Thoracic aorta (tissue), 2 donors: ENCODE results near the gene DACT2. TPM values are rescaled to one million over a fixed set of nuclear protein-coding genes. Genes with fewer than 3 reads are reported as not detected.

ENCODE experiments used
- ATAC-seq: fragments of 150-250 bp; one replicate; pipeline ENCODE4 v1.8.0; 2017; ENCODE audit warnings: low read depth; ENCODE audit not compliant: insufficient number of reproducible peaks, low FRiP score
- DNase-seq: peaks from one replicate; pipeline ENCODE4 v3.0.0-alpha.2; 2020; ENCODE audit warnings: low spot score
- H3K27ac ChIP-seq, 2 donors: fragments of 200-600 bp; sonication (generic); 1 replicate in 1 of 2; 2 replicates in 1 of 2; pipeline ENCODE4 v1.5.1; 2016; ENCODE audit warnings: mild to moderate bottlenecking in 2 of 2, moderate library complexity in 2 of 2
- H3K27me3 ChIP-seq: fragments of 200-600 bp; sonication (generic); replicated peaks from 2 replicates; pipeline ENCODE4 v1.6.0; 2016; ENCODE audit warnings: mild to moderate bottlenecking; ENCODE audit not compliant: insufficient read depth
- H3K36me3 ChIP-seq: fragments of 200-600 bp; sonication (generic); one replicate; pipeline ENCODE4 v1.5.1; 2016
- H3K4me1 ChIP-seq, 2 donors: fragments of 200-600 bp; sonication (generic); 1 replicate in 1 of 2; 2 replicates in 1 of 2; pipeline versions ENCODE4 v1.5.1 to v1.6.0; 2016; ENCODE audit warnings: low read depth in 2 of 2, mild to moderate bottlenecking in 1 of 2; ENCODE audit not compliant: control insufficient read depth in 1 of 2
- H3K4me3 ChIP-seq: fragments of 200-600 bp; sonication (generic); 2 replicates; pipeline ENCODE4 v1.5.1; 2016; ENCODE audit warnings: mild to moderate bottlenecking
- H3K9me3 ChIP-seq: fragments of 200-600 bp; sonication (generic); 2 replicates; pipeline ENCODE4 v1.5.1; 2016
- total RNA-seq, 2 donors: library from RNA; depleted of rRNA; stranded (reverse); fragments of >200 nt; gene quantifications; one replicate each; pipeline versions ENCODE4 v1.1.0 to v1.2.3, GENCODE V29; 2016
- TF ChIP-seq, protein P1 (sequence below): fragments of 200-600 bp; sonication (generic); IDR thresholded peaks from one replicate; pipeline ENCODE4 v1.5.1; 2019; ENCODE audit warnings: antibody characterized with exemption

DACT2 gene
- total RNA-seq, 2 donors from 2014 or later, result 0.28 to 0.41 TPM

DNA sequence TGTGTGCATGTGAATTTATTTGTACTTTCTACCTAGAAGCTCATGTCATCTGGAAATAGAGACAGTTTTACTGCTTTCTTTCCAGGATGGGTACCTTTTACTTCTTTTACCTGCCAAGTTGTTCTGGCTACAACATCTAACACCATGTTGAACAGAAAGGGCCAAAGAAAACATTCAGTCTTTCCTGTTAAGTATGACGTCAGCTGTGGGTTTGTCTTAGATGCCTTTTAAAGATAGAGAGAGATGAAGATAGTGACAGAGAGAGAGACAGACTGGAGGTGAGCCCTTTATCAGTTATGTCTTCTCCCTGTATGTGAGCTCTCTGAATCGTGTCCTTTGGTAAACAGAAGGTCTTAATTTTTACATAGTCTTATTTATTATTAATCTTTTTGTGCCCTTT, 3.4 kb upstream of the DACT2 start:
- ATAC-seq (no peak), DNase-seq (no peak)
- peaks cover 4% of the 10 kb centered on the region for H3K27me3 ChIP-seq
- no peak overlapping the region for H3K4me3 ChIP-seq
- no peak overlapping the region for H3K27ac ChIP-seq
- no peaks in the 10 kb centered on the region for H3K9me3 ChIP-seq
- TF ChIP-seq, protein P1, sequence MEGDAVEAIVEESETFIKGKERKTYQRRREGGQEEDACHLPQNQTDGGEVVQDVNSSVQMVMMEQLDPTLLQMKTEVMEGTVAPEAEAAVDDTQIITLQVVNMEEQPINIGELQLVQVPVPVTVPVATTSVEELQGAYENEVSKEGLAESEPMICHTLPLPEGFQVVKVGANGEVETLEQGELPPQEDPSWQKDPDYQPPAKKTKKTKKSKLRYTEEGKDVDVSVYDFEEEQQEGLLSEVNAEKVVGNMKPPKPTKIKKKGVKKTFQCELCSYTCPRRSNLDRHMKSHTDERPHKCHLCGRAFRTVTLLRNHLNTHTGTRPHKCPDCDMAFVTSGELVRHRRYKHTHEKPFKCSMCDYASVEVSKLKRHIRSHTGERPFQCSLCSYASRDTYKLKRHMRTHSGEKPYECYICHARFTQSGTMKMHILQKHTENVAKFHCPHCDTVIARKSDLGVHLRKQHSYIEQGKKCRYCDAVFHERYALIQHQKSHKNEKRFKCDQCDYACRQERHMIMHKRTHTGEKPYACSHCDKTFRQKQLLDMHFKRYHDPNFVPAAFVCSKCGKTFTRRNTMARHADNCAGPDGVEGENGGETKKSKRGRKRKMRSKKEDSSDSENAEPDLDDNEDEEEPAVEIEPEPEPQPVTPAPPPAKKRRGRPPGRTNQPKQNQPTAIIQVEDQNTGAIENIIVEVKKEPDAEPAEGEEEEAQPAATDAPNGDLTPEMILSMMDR, result no peak
- H3K4me1 ChIP-seq, result peaks cover 0 to 10% of the 10 kb centered on the region in 2 donors
- H3K36me3 ChIP-seq, result no peaks in the 10 kb centered on the region

DNA sequence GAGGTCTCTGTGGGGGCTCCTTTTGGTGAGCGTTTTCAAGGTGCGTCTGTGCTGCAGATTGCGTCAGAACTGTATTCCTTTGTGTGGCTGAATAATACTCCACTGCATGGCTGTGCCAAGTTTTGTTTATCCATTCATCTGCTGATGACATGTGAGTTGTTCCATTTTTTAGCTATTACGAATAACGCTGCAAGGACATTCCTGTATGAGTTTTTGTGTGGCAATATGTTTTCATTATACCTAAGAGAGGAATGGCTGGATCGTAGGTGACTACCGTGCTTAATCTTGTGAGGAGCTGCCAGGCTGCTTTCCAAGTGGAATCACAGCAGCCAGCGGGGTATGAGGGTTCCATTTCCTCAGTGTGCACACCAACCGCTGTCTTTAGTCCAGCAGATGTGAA, 1.1 kb upstream of the DACT2 start:
- H3K9me3 ChIP-seq, result no peaks in the 10 kb centered on the region
- H3K4me3 ChIP-seq, result no peak overlapping the region
- TF ChIP-seq, protein P1, result no peak
- no peak for ATAC-seq
- H3K27me3 ChIP-seq, result peaks cover 4% of the 10 kb centered on the region
- H3K4me1 ChIP-seq, result peaks cover 0 to 10% of the 10 kb centered on the region in 2 donors
- H3K27ac ChIP-seq, result no peak overlapping the region
- no peaks in the 10 kb centered on the region for H3K36me3 ChIP-seq
- DNase-seq, result no peak

DNA sequence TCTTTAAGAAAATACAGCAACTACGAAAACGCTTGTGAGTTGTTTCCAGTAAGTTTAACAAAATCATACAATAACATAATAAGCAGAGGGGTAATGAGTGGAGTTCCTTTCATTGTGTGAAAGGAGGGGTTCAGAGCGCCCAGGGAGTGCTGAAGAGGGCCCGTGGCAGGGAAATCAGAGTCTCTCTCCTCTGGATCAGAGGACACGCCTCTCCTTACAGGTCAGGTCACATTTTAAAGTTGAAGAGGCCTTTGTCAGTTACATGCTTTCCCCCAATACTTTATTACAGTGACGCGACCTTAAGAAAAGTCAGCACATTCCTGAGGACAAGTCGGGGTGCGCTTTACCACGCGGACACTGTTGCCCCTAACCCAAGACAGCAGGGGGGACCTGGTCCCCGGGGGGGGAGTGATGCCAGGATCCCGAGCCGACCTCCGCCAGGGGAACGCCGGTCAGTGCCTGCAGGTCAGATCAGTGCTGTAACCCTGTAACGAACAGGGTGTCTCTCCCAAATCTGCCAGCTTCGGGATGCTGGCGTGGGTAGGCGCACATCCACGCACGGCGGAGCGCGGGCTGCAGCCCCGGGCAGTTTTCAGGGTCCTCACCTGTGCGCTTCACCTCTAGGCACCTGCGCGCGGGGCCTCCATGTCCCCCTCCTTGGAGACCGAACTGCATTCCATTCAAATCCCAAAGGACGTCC, 848 bp downstream of the DACT2 start:
- peaks cover 4% of the 10 kb centered on the region for H3K27me3 ChIP-seq
- no peaks in the 10 kb centered on the region for H3K36me3 ChIP-seq
- H3K4me1 ChIP-seq, result peaks cover 4 to 19% of the 10 kb centered on the region in 2 donors
- no peak overlapping the region for H3K4me3 ChIP-seq
- DNase-seq, result no peak
- H3K27ac ChIP-seq, result no peak overlapping the region
- ATAC-seq, result no peak
- TF ChIP-seq, protein P1, result no peak
- H3K9me3 ChIP-seq, result no peaks in the 10 kb centered on the region

DNA sequence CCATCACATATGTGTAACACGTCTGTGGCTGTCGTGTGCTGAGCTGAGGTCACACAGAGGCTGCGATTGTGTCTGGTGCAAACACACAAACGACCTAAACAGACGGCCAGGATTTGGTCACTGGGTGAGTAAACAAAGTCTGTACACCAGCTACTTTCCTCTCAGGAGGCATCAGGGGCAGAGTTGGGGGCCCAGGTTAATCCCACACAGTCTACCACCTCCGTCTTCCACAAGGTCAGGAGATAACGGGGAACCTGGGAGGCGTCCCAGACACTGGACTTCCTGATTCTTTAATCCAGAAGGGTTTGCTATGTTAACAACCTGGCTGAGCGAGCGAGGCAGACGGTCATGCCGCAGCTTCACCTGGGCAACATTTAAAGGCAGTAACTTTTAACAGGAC, 1.5 kb downstream of the DACT2 start:
- TF ChIP-seq, protein P1, result no peak
- Histone ChIP-seq H3K4me3 (no peak overlapping the region), H3K27me3 (peaks cover 4% of the 10 kb centered on the region), H3K9me3 (no peaks in the 10 kb centered on the region), H3K36me3 (no peaks in the 10 kb centered on the region), H3K4me1 (peaks cover 4 to 19% of the 10 kb centered on the region in 2 donors), H3K27ac (no peak overlapping the region)
- ATAC-seq (no peak), DNase-seq (no peak)

DNA sequence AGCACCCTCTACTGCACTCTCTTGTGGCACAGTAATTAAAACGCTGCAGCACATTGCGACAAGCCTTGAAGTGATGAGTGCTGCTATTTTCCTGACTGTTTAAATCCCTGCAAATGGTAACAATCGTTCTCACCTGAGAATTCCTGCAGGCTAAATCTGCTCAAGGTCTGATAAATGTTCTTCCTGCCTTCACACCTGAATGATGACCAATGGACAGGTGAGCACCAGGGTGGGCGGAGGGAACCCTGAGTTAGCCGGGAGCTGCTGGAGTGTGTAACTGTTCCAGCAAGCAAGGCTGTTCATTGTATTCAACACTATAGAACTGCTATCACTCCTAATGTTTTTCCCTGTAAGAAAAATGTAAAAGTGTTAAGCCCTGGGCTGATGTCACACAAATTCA, 4.0 kb downstream of the DACT2 start:
- Histone ChIP-seq H3K27ac (no peak overlapping the region), H3K4me3 (no peak overlapping the region), H3K4me1 (peaks cover 4 to 19% of the 10 kb centered on the region in 2 donors), H3K27me3 (peaks cover 3% of the 10 kb centered on the region), H3K36me3 (no peaks in the 10 kb centered on the region), H3K9me3 (no peaks in the 10 kb centered on the region)
- TF ChIP-seq, protein P1, result no peak
- DNase-seq (no peak), ATAC-seq (no peak)
